Neutrophil (primary cell): ENCODE results near the gene ABCC12.

Source experiments
- H3K27ac ChIP-seq: fragments of 200-600 bp; sonication (generic); 2 replicates; pipeline ENCODE4 v1.5.1; 2016; ENCODE audit warnings: mild to moderate bottlenecking, moderate library complexity
- H3K27me3 ChIP-seq: fragments of 200-600 bp; sonication (generic); 2 replicates; pipeline ENCODE4 v1.6.0; 2016; ENCODE audit warnings: mild to moderate bottlenecking
- H3K36me3 ChIP-seq: fragments of 200-600 bp; sonication (generic); 2 replicates; pipeline ENCODE4 v1.5.1; 2017
- H3K4me1 ChIP-seq, 2 experiments: fragments of 200-600 bp in 1 of 2; sonication (generic) in 1 of 2; 1 replicate in 1 of 2; 2 replicates in 1 of 2; pipeline versions ENCODE4 v1.5.1 to v1.6.1; 2013 to 2016; ENCODE audit warnings: low read depth in 1 of 2, low read length in 1 of 2, mild to moderate bottlenecking in 1 of 2, moderate library complexity in 1 of 2; ENCODE audit not compliant: control insufficient read depth in 1 of 2, insufficient read depth in 1 of 2
- H3K4me3 ChIP-seq, 2 experiments: fragments of 200-600 bp in 1 of 2; sonication (generic) in 1 of 2; 1 replicate in 1 of 2; 2 replicates in 1 of 2; pipeline ENCODE4 v1.5.1; 2013 to 2016; ENCODE audit warnings: low read depth in 1 of 2, low read length in 1 of 2, mild to moderate bottlenecking in 1 of 2, moderate library complexity in 1 of 2
- H3K9me3 ChIP-seq: fragments of 200-600 bp; sonication (generic); 2 replicates; pipeline ENCODE4 v1.5.1; 2016
- CTCF ChIP-seq: fragments of 200-600 bp; sonication (generic); IDR thresholded peaks from 2 replicates; pipeline ENCODE4 v1.5.1; 2016; ENCODE audit warnings: antibody characterized with exemption

The ABCC12 gene

GRCh38 chr16:48136547-48137360, 19.0 kb downstream of the ABCC12 start:
- TF ChIP-seq CTCF = no peak
- peaks cover 10% of the 10 kb centered on the region for H3K27me3 ChIP-seq
- H3K36me3 ChIP-seq = no peaks in the 10 kb centered on the region
- H3K9me3 ChIP-seq = no peaks in the 10 kb centered on the region
- no peak overlapping the region for H3K4me3 ChIP-seq
- H3K4me1 ChIP-seq = no peaks in the 10 kb centered on the region
- no peak overlapping the region for H3K27ac ChIP-seq

- Histone ChIP-seq H3K4me3 (no peak overlapping the region), H3K4me1 (no peaks in the 10 kb centered on the region), H3K27ac (no peak overlapping the region), H3K27me3 (peaks cover 16% of the 10 kb centered on the region), H3K36me3 (no peaks in the 10 kb centered on the region), H3K9me3 (no peaks in the 10 kb centered on the region)
- no peak for TF ChIP-seq CTCF
Observed at GRCh38 chr16:48133455-48134211, 22.2 kb downstream of the ABCC12 start.

GRCh38 chr16:48132696-48133095, 23.1 kb downstream of the ABCC12 start:
- H3K4me3 ChIP-seq = no peak overlapping the region
- H3K4me1 ChIP-seq = no peaks in the 10 kb centered on the region
- no peak for TF ChIP-seq CTCF
- no peaks in the 10 kb centered on the region for H3K36me3 ChIP-seq
- H3K27me3 ChIP-seq = peaks cover 10% of the 10 kb centered on the region
- no peaks in the 10 kb centered on the region for H3K9me3 ChIP-seq
- no peak overlapping the region for H3K27ac ChIP-seq

- TF ChIP-seq CTCF = no peak
- H3K27ac ChIP-seq = no peak overlapping the region
- H3K4me3 ChIP-seq = no peak overlapping the region
- H3K36me3 ChIP-seq = no peaks in the 10 kb centered on the region
- H3K4me1 ChIP-seq = no peaks in the 10 kb centered on the region
- H3K27me3 ChIP-seq = peaks cover 10% of the 10 kb centered on the region
- H3K9me3 ChIP-seq = no peaks in the 10 kb centered on the region
Observed at GRCh38 chr16:48131201-48131935, 24.4 kb downstream of the ABCC12 start.

GRCh38 chr16:48129926-48130325, 25.9 kb downstream of the ABCC12 start:
- no peak overlapping the region for H3K4me3 ChIP-seq
- no peaks in the 10 kb centered on the region for H3K9me3 ChIP-seq
- H3K4me1 ChIP-seq = no peaks in the 10 kb centered on the region
- H3K27ac ChIP-seq = no peak overlapping the region
- H3K36me3 ChIP-seq = no peaks in the 10 kb centered on the region
- H3K27me3 ChIP-seq = peaks cover 14% of the 10 kb centered on the region
- no peak for TF ChIP-seq CTCF
